ENCODE measurements around the gene MTNR1A. TPM values are rescaled to one million over a fixed set of nuclear protein-coding genes. Genes with fewer than 3 reads are reported as not detected.

Gene MTNR1A
- total RNA-seq, 1 donor from 2014 or later: 0.98 TPM

- DNase-seq (ENCODE audit: low read depth, low spot score): no peak
- H3K36me3 Mint-ChIP-seq (ENCODE audit: low read depth): no peaks in the 10 kb centered on the region
- H3K4me1 Mint-ChIP-seq: peaks cover 12% of the 10 kb centered on the region
- H3K9me3 Mint-ChIP-seq: no peaks in the 10 kb centered on the region
- peak overlapping the region; percentile 85 for H3K4me3 Mint-ChIP-seq
- TF ChIP-seq CTCF (conservative IDR thresholded peaks at IDR 0.05): no peak
- no peak overlapping the region for H3K27ac Mint-ChIP-seq (ENCODE audit: unreplicated experiment)
- peaks cover 43% of the 10 kb centered on the region for H3K27me3 Mint-ChIP-seq (ENCODE audit: low read depth)
These were observed 1.6 kb downstream of the MTNR1A start for GRCh38 chr4:186553717-186554116.

- Mint-ChIP-seq H3K4me3 (no peak overlapping the region), H3K9me3 (no peaks in the 10 kb centered on the region), H3K27me3 (ENCODE audit: low read depth) (peaks cover 43% of the 10 kb centered on the region), H3K36me3 (ENCODE audit: low read depth) (no peaks in the 10 kb centered on the region), H3K27ac (ENCODE audit: unreplicated experiment) (no peak overlapping the region), H3K4me1 (peaks cover 12% of the 10 kb centered on the region)
- no peak for TF ChIP-seq CTCF (conservative IDR thresholded peaks at IDR 0.05)
- DNase-seq (ENCODE audit: low read depth, low spot score): no peak
These were observed 3.5 kb downstream of the MTNR1A start for GRCh38 chr4:186551849-186552248.

GRCh38 chr4:186545436-186545835, 9.9 kb downstream of the MTNR1A start:
- H3K27me3 Mint-ChIP-seq (ENCODE audit: low read depth): peaks cover 12% of the 10 kb centered on the region
- TF ChIP-seq CTCF (conservative IDR thresholded peaks at IDR 0.05): no peak
- H3K36me3 Mint-ChIP-seq (ENCODE audit: low read depth): peaks cover 3% of the 10 kb centered on the region
- no peaks in the 10 kb centered on the region for H3K4me1 Mint-ChIP-seq
- DNase-seq (ENCODE audit: low read depth, low spot score): no peak
- peaks cover 7% of the 10 kb centered on the region for H3K9me3 Mint-ChIP-seq
- no peak overlapping the region for H3K27ac Mint-ChIP-seq (ENCODE audit: unreplicated experiment)
- no peak overlapping the region for H3K4me3 Mint-ChIP-seq

GRCh38 chr4:186543206-186543605, 12.2 kb downstream of the MTNR1A start:
- no peak for DNase-seq (ENCODE audit: low read depth, low spot score)
- H3K27me3 Mint-ChIP-seq (ENCODE audit: low read depth): no peaks in the 10 kb centered on the region
- no peak overlapping the region for H3K27ac Mint-ChIP-seq (ENCODE audit: unreplicated experiment)
- H3K4me3 Mint-ChIP-seq: no peak overlapping the region
- H3K36me3 Mint-ChIP-seq (ENCODE audit: low read depth): peaks cover 3% of the 10 kb centered on the region
- H3K9me3 Mint-ChIP-seq: peaks cover 12% of the 10 kb centered on the region
- TF ChIP-seq CTCF (conservative IDR thresholded peaks at IDR 0.05): no peak
- H3K4me1 Mint-ChIP-seq: no peaks in the 10 kb centered on the region

- Mint-ChIP-seq H3K4me3 (no peak overlapping the region), H3K36me3 (ENCODE audit: low read depth) (peaks cover 3% of the 10 kb centered on the region), H3K27me3 (ENCODE audit: low read depth) (no peaks in the 10 kb centered on the region), H3K27ac (ENCODE audit: unreplicated experiment) (no peak overlapping the region), H3K4me1 (no peaks in the 10 kb centered on the region), H3K9me3 (peaks cover 12% of the 10 kb centered on the region)
- TF ChIP-seq CTCF (conservative IDR thresholded peaks at IDR 0.05): no peak
- no peak for DNase-seq (ENCODE audit: low read depth, low spot score)
These were observed 13.6 kb downstream of the MTNR1A start for GRCh38 chr4:186541801-186542200.

Data from neural crest cell (in vitro differentiated cells).